ENCODE data around the gene AGTR1. TPM values are rescaled to one million over a fixed set of nuclear protein-coding genes. Genes with fewer than 3 reads are reported as not detected.

AGTR1 gene
- total RNA-seq, 2 experiments from 2014 or later = not detected

- no peak overlapping the region for H3K27ac ChIP-seq (ENCODE audit: low read depth in 1 of 2, low read length in 2 of 2)
- H3K36me3 Mint-ChIP-seq (ENCODE audit: low read depth) = no peaks in the 10 kb centered on the region
- no peaks in the 10 kb centered on the region for H3K9me3 ChIP-seq (ENCODE audit: control insufficient read depth in 1 of 2, insufficient read depth in 1 of 2, low read length in 2 of 2)
- no peaks in the 10 kb centered on the region for H3K4me1 ChIP-seq (ENCODE audit: insufficient read depth, low read length)
- intact Hi-C loops (cut with DNase I, micrococcal nuclease) = no loop called here
- H3K9me3 Mint-ChIP-seq = no peaks in the 10 kb centered on the region
- H3K4me3 Mint-ChIP-seq = no peak overlapping the region
- CTCF ChIA-PET = no interaction called here
- ATAC-seq (ENCODE audit: poor library complexity) (no peak), DNase-seq (no peak)
- POLR2A ChIA-PET = no interaction called here
- H3K36me3 ChIP-seq (ENCODE audit: insufficient read depth, low read length) = no peaks in the 10 kb centered on the region
- H3K4me3 ChIP-seq (ENCODE audit: low read length) = no peak overlapping the region
- TF ChIP-seq CTCF (IDR thresholded peaks at IDR 0.05) = no peak
- H3K27me3 ChIP-seq (ENCODE audit: control insufficient read depth in 1 of 2, insufficient read depth in 2 of 2, low read length in 2 of 2) = no peaks in the 10 kb centered on the region
- H3K27me3 Mint-ChIP-seq = no peaks in the 10 kb centered on the region
- no peaks in the 10 kb centered on the region for H3K4me1 Mint-ChIP-seq (ENCODE audit: low read depth)
- no peak overlapping the region for H3K27ac Mint-ChIP-seq
Observed at GRCh38 chr3:148739720-148740119, 42.0 kb downstream of the AGTR1 start.

DNA sequence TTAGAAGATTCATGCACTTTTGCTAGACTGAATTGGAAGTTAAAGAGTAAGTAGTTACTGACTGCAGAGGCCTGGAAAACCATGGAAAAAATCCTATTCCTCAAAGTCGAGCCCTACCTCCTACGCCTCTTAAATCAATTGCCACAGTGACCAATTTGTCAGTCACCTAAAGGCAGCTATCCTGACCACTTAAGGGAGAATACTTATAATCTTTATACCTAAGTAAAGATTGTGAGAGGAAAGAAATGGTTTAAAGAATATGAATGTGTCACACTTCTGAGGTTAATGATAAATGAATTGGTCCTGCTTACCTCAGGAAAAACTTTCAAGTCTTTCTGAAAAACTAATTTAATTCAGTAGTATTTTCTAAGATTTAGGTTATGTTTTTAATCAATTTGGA, 42.6 kb downstream of the AGTR1 start:
- intact Hi-C loops (cut with DNase I, micrococcal nuclease) = no loop called here
- Mint-ChIP-seq H3K9me3 (no peaks in the 10 kb centered on the region), H3K36me3 (ENCODE audit: low read depth) (no peaks in the 10 kb centered on the region), H3K4me3 (no peak overlapping the region), H3K27ac (no peak overlapping the region), H3K4me1 (ENCODE audit: low read depth) (no peaks in the 10 kb centered on the region), H3K27me3 (no peaks in the 10 kb centered on the region)
- Histone ChIP-seq H3K36me3 (ENCODE audit: insufficient read depth, low read length) (no peaks in the 10 kb centered on the region), H3K4me3 (ENCODE audit: low read length) (no peak overlapping the region), H3K27ac (ENCODE audit: low read depth in 1 of 2, low read length in 2 of 2) (no peak overlapping the region), H3K9me3 (ENCODE audit: control insufficient read depth in 1 of 2, insufficient read depth in 1 of 2, low read length in 2 of 2) (no peaks in the 10 kb centered on the region), H3K27me3 (ENCODE audit: control insufficient read depth in 1 of 2, insufficient read depth in 2 of 2, low read length in 2 of 2) (no peaks in the 10 kb centered on the region), H3K4me1 (ENCODE audit: insufficient read depth, low read length) (no peaks in the 10 kb centered on the region)
- ChIA-PET CTCF (no interaction called here), POLR2A (no interaction called here)
- ATAC-seq (ENCODE audit: poor library complexity) (no peak), DNase-seq (no peak)
- TF ChIP-seq CTCF (IDR thresholded peaks at IDR 0.05) = no peak

- H3K4me1 Mint-ChIP-seq (ENCODE audit: low read depth) = no peaks in the 10 kb centered on the region
- no peak overlapping the region for H3K4me3 Mint-ChIP-seq
- intact Hi-C loops (cut with DNase I, micrococcal nuclease) = no loop called here
- H3K9me3 Mint-ChIP-seq = no peaks in the 10 kb centered on the region
- H3K27ac ChIP-seq (ENCODE audit: low read depth in 1 of 2, low read length in 2 of 2) = no peak overlapping the region
- no peaks in the 10 kb centered on the region for H3K4me1 ChIP-seq (ENCODE audit: insufficient read depth, low read length)
- ATAC-seq (ENCODE audit: poor library complexity) (no peak), DNase-seq (no peak)
- no peak overlapping the region for H3K27ac Mint-ChIP-seq
- H3K36me3 ChIP-seq (ENCODE audit: insufficient read depth, low read length) = no peaks in the 10 kb centered on the region
- H3K36me3 Mint-ChIP-seq (ENCODE audit: low read depth) = no peaks in the 10 kb centered on the region
- no peak overlapping the region for H3K4me3 ChIP-seq (ENCODE audit: low read length)
- H3K9me3 ChIP-seq (ENCODE audit: control insufficient read depth in 1 of 2, insufficient read depth in 1 of 2, low read length in 2 of 2) = no peaks in the 10 kb centered on the region
- ChIA-PET CTCF (no interaction called here), POLR2A (no interaction called here)
- H3K27me3 Mint-ChIP-seq = peaks cover 2% of the 10 kb centered on the region
- no peak for TF ChIP-seq CTCF (IDR thresholded peaks at IDR 0.05)
- H3K27me3 ChIP-seq (ENCODE audit: control insufficient read depth in 1 of 2, insufficient read depth in 2 of 2, low read length in 2 of 2) = no peaks in the 10 kb centered on the region
Observed at GRCh38 chr3:148741219-148741618, 43.5 kb downstream of the AGTR1 start.

Data from CD4-positive, alpha-beta T cell (primary cell).